ENCODE measurements around the gene VPS11.
"Not testable (repeated sequence)": the region's sequence is repeated elsewhere in the genome, so short reads cannot be mapped to it uniquely, and the experiment has no call there.

The VPS11 gene

GRCh38 chr11:119084663-119085436, 17.2 kb downstream of the VPS11 start, which contains the start of gene HMBS:
Gene HMBS, plus strand, starts transcription at chr11:119084881. Its CDS starts 153 bp downstream, at chr11:119085034.
- DNase-seq = peak; percentile 64

- DNase-seq = no peak
These were observed 17.8 kb downstream of the VPS11 start for GRCh38 chr11:119085437-119085847.

GRCh38 chr11:119087123-119087522, 19.5 kb downstream of the VPS11 start:
- DNase-seq = no peak

GRCh38 chr11:119087747-119088241, 20.2 kb downstream of the VPS11 start:
- no peak for DNase-seq

GRCh38 chr11:119088406-119088805, 20.8 kb downstream of the VPS11 start:
- DNase-seq = no peak

GRCh38 chr11:119089319-119089718, 21.7 kb downstream of the VPS11 start:
- no peak for DNase-seq

GRCh38 chr11:119091178-119091577, 23.6 kb downstream of the VPS11 start:
- no peak for DNase-seq

GRCh38 chr11:119091966-119092879, 24.6 kb downstream of the VPS11 start:
- DNase-seq = no peak

- DNase-seq = no peak
These were observed 25.5 kb downstream of the VPS11 start for GRCh38 chr11:119092880-119093842.

- DNase-seq = no peak
These were observed 26.6 kb downstream of the VPS11 start for GRCh38 chr11:119093942-119094815.

GRCh38 chr11:119094816-119095065, 27.1 kb downstream of the VPS11 start:
- DNase-seq = no peak

GRCh38 chr11:119095066-119095880, 27.7 kb downstream of the VPS11 start:
- peak; percentile 87 for DNase-seq

- DNase-seq = no peak
These were observed 32.1 kb downstream of the VPS11 start for GRCh38 chr11:119099711-119100110.

- no peak for DNase-seq
These were observed 32.8 kb downstream of the VPS11 start for GRCh38 chr11:119100246-119100970.

- no peak for DNase-seq
These were observed 33.6 kb downstream of the VPS11 start for GRCh38 chr11:119100994-119101758.

- DNase-seq = peak; percentile 84
These were observed 34.3 kb downstream of the VPS11 start, which contains the start of gene DPAGT1 for GRCh38 chr11:119101759-119102423. Gene DPAGT1, minus strand, starts transcription at chr11:119101853. Its CDS starts 198 bp downstream, at chr11:119101655.

- not testable (repeated sequence) for DNase-seq
These were observed 35.6 kb downstream of the VPS11 start for GRCh38 chr11:119103161-119103664.

GRCh38 chr11:119103793-119104192, 36.2 kb downstream of the VPS11 start:
- DNase-seq = no peak

Data from NCI-H1694 treated with DMSO at 0.1 percent for 48 hours (cell line).